Measurements from ENCODE around the gene PPP1R3F.

DNA sequence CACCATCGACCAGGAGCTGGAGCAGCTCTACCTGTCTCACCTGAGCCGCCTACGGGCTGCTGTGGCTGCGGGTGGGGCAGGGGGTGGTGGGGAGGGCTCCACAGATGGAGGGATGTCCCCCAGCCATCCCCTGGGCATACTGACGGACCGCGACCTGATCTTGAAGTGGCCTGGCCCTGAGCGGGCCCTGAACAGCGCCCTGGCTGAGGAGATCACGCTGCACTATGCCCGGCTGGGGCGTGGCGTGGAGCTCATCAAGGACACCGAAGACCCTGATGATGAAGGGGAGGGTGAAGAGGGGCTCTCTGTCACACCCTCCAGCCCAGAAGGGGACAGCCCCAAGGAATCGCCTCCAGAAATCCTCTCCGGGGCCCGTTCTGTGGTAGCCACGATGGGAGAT is 16.5 kb downstream of the PPP1R3F start:
- TF ChIP-seq, protein P1, sequence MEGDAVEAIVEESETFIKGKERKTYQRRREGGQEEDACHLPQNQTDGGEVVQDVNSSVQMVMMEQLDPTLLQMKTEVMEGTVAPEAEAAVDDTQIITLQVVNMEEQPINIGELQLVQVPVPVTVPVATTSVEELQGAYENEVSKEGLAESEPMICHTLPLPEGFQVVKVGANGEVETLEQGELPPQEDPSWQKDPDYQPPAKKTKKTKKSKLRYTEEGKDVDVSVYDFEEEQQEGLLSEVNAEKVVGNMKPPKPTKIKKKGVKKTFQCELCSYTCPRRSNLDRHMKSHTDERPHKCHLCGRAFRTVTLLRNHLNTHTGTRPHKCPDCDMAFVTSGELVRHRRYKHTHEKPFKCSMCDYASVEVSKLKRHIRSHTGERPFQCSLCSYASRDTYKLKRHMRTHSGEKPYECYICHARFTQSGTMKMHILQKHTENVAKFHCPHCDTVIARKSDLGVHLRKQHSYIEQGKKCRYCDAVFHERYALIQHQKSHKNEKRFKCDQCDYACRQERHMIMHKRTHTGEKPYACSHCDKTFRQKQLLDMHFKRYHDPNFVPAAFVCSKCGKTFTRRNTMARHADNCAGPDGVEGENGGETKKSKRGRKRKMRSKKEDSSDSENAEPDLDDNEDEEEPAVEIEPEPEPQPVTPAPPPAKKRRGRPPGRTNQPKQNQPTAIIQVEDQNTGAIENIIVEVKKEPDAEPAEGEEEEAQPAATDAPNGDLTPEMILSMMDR (IDR thresholded peaks at IDR 0.05): no peak
- no peak for TF ChIP-seq POLR2AphosphoS5 (IDR thresholded peaks at IDR 0.05)

All from breast epithelium (tissue), 3 donors.